ENCODE measurements around the gene ZFHX3. TPM values are rescaled to one million over a fixed set of nuclear protein-coding genes. Genes with fewer than 3 reads are reported as not detected.

Gene ZFHX3
- polyA plus RNA-seq, 1 donor (not counting 4 experiments of a cell fraction or from before 2014, with no cell fraction given), result 1.2 TPM

DNA sequence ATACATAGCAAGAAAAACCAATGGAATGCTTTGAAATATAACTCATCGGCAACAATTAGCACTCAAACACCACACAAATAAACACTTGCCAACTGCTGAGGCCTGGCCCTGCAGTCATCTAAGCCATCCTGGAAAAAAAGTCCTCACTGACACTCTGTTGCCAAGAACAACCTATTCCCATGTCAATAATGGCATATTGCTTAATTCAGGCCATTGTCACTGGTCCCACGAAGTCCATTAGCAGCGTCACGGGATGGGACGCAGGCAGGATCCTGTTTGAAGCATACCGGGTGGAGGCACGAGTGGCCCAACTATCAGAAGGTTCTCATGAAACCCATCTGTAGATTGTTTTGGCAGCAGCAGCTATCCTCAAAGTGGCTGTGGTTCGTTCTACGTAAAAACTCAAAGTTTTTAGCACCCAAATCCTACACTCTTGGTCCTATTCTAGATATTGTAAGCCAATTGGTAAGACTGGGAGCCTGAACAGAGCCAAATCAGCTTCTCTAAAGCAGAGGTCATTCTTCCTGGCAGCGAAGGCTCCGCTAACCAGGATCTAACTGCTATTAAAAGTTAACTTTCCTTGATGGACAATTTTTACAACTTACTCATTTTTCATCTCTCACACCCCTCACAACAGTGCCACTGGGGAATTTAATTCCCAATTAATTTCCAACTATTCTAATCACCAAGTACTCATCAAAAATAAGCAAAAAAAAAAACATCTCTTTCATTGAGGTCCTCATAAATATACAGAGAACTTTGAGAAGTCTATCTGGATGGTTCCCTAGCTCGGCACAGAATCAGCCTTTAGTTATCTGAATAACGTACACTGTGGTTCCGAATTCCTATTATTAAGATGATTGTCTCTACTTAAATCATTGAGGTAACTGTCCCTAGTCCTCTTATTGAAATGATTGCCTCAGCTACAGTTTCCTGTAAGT, 91.5 kb downstream of the ZFHX3 start:
- no peaks in the 10 kb centered on the region for H3K9me3 ChIP-seq (ENCODE audit: control insufficient read depth, low read depth, low read length)
- no peak for FAIRE-seq
- H3K79me2 ChIP-seq (ENCODE audit: control insufficient read depth, insufficient read depth, low read length), result no peaks in the 10 kb centered on the region
- H2AFZ ChIP-seq (ENCODE audit: control insufficient read depth, low read length), result no peak overlapping the region
- no peak for DNase-seq (ENCODE audit: low read depth, low spot score)
- dilution Hi-C loops (cut with MboI; ENCODE audit: extremely low pct_ligation_motif_present, low sequenced_read_pairs), result no loop called here
- H3K4me3 ChIP-seq (ENCODE audit: control insufficient read depth in 2 of 3, extremely low read depth in 1 of 3, insufficient read depth in 2 of 3, low read depth in 1 of 3, low read length in 3 of 3), result no peak overlapping the region
- peaks cover 3 to 9% of the 10 kb centered on the region in 2 experiments for H3K36me3 ChIP-seq (ENCODE audit: control insufficient read depth in 2 of 2, extremely low read depth in 1 of 2, insufficient read depth in 2 of 2, low read length in 2 of 2)
- H3K27ac ChIP-seq (ENCODE audit: control insufficient read depth, insufficient read depth, low read length), result no peak overlapping the region
- no peak overlapping the region for H3K4me2 ChIP-seq (ENCODE audit: control insufficient read depth, extremely low read depth, insufficient read depth, low read depth, low read length)
- no peak for TF ChIP-seq EZH2 (IDR thresholded peaks at IDR 0.05; ENCODE audit: low read length)
- TF ChIP-seq, protein P1, sequence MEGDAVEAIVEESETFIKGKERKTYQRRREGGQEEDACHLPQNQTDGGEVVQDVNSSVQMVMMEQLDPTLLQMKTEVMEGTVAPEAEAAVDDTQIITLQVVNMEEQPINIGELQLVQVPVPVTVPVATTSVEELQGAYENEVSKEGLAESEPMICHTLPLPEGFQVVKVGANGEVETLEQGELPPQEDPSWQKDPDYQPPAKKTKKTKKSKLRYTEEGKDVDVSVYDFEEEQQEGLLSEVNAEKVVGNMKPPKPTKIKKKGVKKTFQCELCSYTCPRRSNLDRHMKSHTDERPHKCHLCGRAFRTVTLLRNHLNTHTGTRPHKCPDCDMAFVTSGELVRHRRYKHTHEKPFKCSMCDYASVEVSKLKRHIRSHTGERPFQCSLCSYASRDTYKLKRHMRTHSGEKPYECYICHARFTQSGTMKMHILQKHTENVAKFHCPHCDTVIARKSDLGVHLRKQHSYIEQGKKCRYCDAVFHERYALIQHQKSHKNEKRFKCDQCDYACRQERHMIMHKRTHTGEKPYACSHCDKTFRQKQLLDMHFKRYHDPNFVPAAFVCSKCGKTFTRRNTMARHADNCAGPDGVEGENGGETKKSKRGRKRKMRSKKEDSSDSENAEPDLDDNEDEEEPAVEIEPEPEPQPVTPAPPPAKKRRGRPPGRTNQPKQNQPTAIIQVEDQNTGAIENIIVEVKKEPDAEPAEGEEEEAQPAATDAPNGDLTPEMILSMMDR (optimal IDR thresholded peaks at IDR 0.05 in 1 of 3, IDR thresholded peaks at IDR 0.05 in 1 of 3, conservative IDR thresholded peaks at IDR 0.05 in 1 of 3; ENCODE audit: extremely low read depth in 1 of 3, insufficient read depth in 2 of 3, low read length in 3 of 3), result no peak
- peaks cover 2% of the 10 kb centered on the region for H4K20me1 ChIP-seq (ENCODE audit: control insufficient read depth, extremely low read depth, insufficient read depth, low read length)
- H3K27me3 ChIP-seq (ENCODE audit: control insufficient read depth, extremely low read depth, insufficient read depth, low read length), result no peaks in the 10 kb centered on the region
- H3K9me1 ChIP-seq (ENCODE audit: control insufficient read depth, extremely low read depth, insufficient read depth, low read length), result no peaks in the 10 kb centered on the region
- no peak overlapping the region for H3K9ac ChIP-seq (ENCODE audit: control insufficient read depth, extremely low read depth, insufficient read depth, low read length)
- peaks cover 7% of the 10 kb centered on the region for H3K4me1 ChIP-seq (ENCODE audit: control insufficient read depth, extremely low read depth, insufficient read depth, low read length)

DNA sequence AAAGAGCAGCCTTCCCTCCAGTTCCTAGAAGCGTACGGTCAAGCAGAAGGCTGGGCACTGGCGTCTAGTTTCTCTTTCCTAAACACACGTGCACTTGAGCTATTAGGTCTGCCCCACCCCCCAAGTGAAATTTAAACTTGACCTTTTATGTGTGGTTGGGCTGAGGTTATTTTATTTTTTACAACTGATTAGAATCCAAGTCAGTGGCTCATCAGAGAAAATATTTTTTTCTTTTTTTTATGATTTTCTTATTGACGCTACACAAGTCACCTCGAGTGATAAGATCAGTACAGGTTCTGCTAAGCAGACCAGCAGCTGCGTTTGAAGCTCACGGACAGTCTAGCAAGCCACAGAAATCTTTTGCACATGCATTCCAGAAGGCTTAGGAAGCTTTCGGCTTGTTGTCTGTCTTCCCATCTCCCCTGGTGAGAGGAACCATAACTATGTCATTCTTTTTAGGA, 95.1 kb downstream of the ZFHX3 start:
- H3K9me1 ChIP-seq (ENCODE audit: control insufficient read depth, extremely low read depth, insufficient read depth, low read length), result no peaks in the 10 kb centered on the region
- peaks cover 2% of the 10 kb centered on the region for H4K20me1 ChIP-seq (ENCODE audit: control insufficient read depth, extremely low read depth, insufficient read depth, low read length)
- H3K4me3 ChIP-seq (ENCODE audit: control insufficient read depth in 2 of 3, extremely low read depth in 1 of 3, insufficient read depth in 2 of 3, low read depth in 1 of 3, low read length in 3 of 3), result no peak overlapping the region
- no peak overlapping the region for H3K27ac ChIP-seq (ENCODE audit: control insufficient read depth, insufficient read depth, low read length)
- H3K36me3 ChIP-seq (ENCODE audit: control insufficient read depth in 2 of 2, extremely low read depth in 1 of 2, insufficient read depth in 2 of 2, low read length in 2 of 2), result peaks cover 5 to 7% of the 10 kb centered on the region in 2 experiments
- H2AFZ ChIP-seq (ENCODE audit: control insufficient read depth, low read length), result no peak overlapping the region
- FAIRE-seq (no peak), DNase-seq (ENCODE audit: low read depth, low spot score) (no peak)
- no peak for TF ChIP-seq EZH2 (IDR thresholded peaks at IDR 0.05; ENCODE audit: low read length)
- TF ChIP-seq, protein P1 (optimal IDR thresholded peaks at IDR 0.05 in 1 of 3, IDR thresholded peaks at IDR 0.05 in 1 of 3, conservative IDR thresholded peaks at IDR 0.05 in 1 of 3; ENCODE audit: extremely low read depth in 1 of 3, insufficient read depth in 2 of 3, low read length in 3 of 3), result no peak
- H3K9me3 ChIP-seq (ENCODE audit: control insufficient read depth, low read depth, low read length), result no peaks in the 10 kb centered on the region
- no peaks in the 10 kb centered on the region for H3K79me2 ChIP-seq (ENCODE audit: control insufficient read depth, insufficient read depth, low read length)
- no peaks in the 10 kb centered on the region for H3K4me1 ChIP-seq (ENCODE audit: control insufficient read depth, extremely low read depth, insufficient read depth, low read length)
- no peak overlapping the region for H3K9ac ChIP-seq (ENCODE audit: control insufficient read depth, extremely low read depth, insufficient read depth, low read length)
- dilution Hi-C loops (cut with MboI; ENCODE audit: extremely low pct_ligation_motif_present, low sequenced_read_pairs), result no loop called here
- no peaks in the 10 kb centered on the region for H3K27me3 ChIP-seq (ENCODE audit: control insufficient read depth, extremely low read depth, insufficient read depth, low read length)
- no peak overlapping the region for H3K4me2 ChIP-seq (ENCODE audit: control insufficient read depth, extremely low read depth, insufficient read depth, low read depth, low read length)
